Right atrium auricular region (tissue), 2 donors: ENCODE results near the gene MITF. TPM values are rescaled to one million over a fixed set of nuclear protein-coding genes. Genes with fewer than 3 reads are reported as not detected.

ENCODE experiments used
- DNase-seq: peaks from one replicate; pipeline ENCODE4 v3.0.0-alpha.2; 2019; ENCODE audit warnings: low spot score
- H3K27ac ChIP-seq, 2 donors: fragments of 200-600 bp; sonication (generic); 1 replicate in 1 of 2; 2 replicates in 1 of 2; pipeline ENCODE4 v1.5.1; 2016 to 2019
- H3K27me3 ChIP-seq, 2 donors: fragments of 200-600 bp; sonication (generic); one replicate each; pipeline versions ENCODE4 v1.5.1 to v1.6.0; 2017 to 2019
- H3K36me3 ChIP-seq: fragments of 200-600 bp; sonication (generic); one replicate; pipeline ENCODE4 v1.5.1; 2016
- H3K4me1 ChIP-seq, 2 donors: fragments of 200-600 bp; sonication (generic); one replicate each; pipeline versions ENCODE4 v1.5.1 to v1.6.0; 2017 to 2019
- H3K4me3 ChIP-seq, 2 donors: fragments of 200-600 bp; sonication (generic); 1 replicate in 1 of 2; 2 replicates in 1 of 2; pipeline ENCODE4 v1.5.1; 2017 to 2019; ENCODE audit warnings: mild to moderate bottlenecking in 1 of 2, moderate library complexity in 1 of 2
- H3K9me3 ChIP-seq, 2 donors: fragments of 200-600 bp; sonication (generic); one replicate each; pipeline ENCODE4 v1.5.1; 2019
- total RNA-seq, 2 donors: library from RNA; depleted of rRNA; stranded (reverse); fragments of >200 nt; gene quantifications; one replicate each; pipeline ENCODE4 v1.1.0, GENCODE V29; 2016
- TF ChIP-seq, protein P1 (sequence below), 2 donors: fragments of 200-600 bp; sonication (generic); IDR thresholded peaks; one replicate each; pipeline ENCODE4 v1.5.1; 2019; ENCODE audit warnings: antibody characterized with exemption in 2 of 2

MITF gene
- total RNA-seq, 2 donors from 2014 or later, result 47.6 to 68.6 TPM

DNA sequence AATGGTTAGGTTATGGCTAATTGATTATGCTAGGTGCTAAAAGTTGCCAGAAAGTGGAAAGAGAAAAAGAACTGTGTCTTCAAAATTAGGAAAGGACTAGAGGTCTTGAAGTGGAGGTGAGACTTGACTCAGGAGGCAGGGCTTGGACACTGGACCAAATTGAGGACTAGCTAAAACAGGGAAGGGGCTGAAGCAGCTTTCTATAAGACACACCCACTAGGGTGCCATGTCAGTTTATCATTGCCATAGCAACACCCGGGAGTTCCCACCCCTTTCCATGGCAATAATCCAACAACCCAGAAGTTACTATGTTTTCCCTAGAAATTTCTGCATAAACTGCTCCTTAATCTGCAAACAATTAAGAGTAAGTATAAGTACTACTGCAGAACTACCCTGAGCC is 42.9 kb upstream of the MITF start:
- Histone ChIP-seq H3K27ac (no peak overlapping the region), H3K4me1 (no peaks in the 10 kb centered on the region), H3K4me3 (no peak overlapping the region), H3K27me3 (no peaks in the 10 kb centered on the region), H3K36me3 (no peaks in the 10 kb centered on the region), H3K9me3 (peaks cover 0 to 10% of the 10 kb centered on the region in 2 donors)
- TF ChIP-seq, protein P1, sequence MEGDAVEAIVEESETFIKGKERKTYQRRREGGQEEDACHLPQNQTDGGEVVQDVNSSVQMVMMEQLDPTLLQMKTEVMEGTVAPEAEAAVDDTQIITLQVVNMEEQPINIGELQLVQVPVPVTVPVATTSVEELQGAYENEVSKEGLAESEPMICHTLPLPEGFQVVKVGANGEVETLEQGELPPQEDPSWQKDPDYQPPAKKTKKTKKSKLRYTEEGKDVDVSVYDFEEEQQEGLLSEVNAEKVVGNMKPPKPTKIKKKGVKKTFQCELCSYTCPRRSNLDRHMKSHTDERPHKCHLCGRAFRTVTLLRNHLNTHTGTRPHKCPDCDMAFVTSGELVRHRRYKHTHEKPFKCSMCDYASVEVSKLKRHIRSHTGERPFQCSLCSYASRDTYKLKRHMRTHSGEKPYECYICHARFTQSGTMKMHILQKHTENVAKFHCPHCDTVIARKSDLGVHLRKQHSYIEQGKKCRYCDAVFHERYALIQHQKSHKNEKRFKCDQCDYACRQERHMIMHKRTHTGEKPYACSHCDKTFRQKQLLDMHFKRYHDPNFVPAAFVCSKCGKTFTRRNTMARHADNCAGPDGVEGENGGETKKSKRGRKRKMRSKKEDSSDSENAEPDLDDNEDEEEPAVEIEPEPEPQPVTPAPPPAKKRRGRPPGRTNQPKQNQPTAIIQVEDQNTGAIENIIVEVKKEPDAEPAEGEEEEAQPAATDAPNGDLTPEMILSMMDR (IDR thresholded peaks at IDR 0.05), result no peak
- no peak for DNase-seq

DNA sequence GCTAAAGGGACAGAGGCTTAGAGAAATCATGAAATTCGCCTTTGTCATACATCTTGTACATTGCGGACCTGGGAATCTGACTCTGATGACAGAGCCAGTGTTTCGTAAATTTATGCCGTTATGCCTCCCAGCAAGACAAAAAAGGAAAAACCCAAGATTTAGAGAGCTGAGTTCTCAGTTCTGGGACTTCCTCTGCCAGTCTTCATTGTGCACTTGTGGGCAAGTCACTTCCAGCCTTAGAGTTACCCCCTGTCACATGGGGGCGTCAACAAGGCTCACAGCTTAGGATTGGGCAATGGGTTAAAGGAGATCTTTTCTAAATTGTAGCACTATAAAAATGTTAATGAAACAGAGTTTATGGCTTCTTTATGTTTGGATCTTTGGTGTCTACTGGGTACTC is 41.9 kb upstream of the MITF start:
- Histone ChIP-seq H3K4me1 (no peaks in the 10 kb centered on the region), H3K9me3 (peaks cover 0 to 12% of the 10 kb centered on the region in 2 donors), H3K36me3 (no peaks in the 10 kb centered on the region), H3K27me3 (no peaks in the 10 kb centered on the region), H3K27ac (no peak overlapping the region), H3K4me3 (no peak overlapping the region)
- DNase-seq, result no peak
- TF ChIP-seq, protein P1 (IDR thresholded peaks at IDR 0.05), result no peak

DNA sequence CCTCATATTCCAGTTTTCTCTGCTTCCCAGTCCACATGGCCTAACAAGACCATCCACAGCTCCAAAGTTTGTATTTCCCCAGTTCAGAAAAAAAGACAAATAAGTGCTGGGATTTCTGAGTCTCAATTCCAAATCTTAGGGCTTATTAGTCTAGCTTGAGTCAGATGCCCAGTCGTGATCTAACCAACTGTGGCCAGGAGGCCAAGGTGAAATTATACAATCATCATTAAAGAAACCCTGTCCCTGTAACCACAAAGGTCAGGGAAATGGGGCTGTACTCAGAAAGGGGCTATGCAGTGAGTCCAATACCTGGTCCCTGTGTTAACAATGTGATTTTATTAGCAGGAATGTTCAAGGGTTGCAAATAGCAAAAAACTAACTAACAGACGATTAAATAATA is 40.5 kb upstream of the MITF start:
- H3K27ac ChIP-seq, result no peak overlapping the region
- no peaks in the 10 kb centered on the region for H3K36me3 ChIP-seq
- H3K27me3 ChIP-seq, result no peaks in the 10 kb centered on the region
- TF ChIP-seq, protein P1 (IDR thresholded peaks at IDR 0.05), result no peak
- DNase-seq, result no peak
- no peaks in the 10 kb centered on the region for H3K4me1 ChIP-seq
- no peak overlapping the region for H3K4me3 ChIP-seq
- H3K9me3 ChIP-seq, result peaks cover 0 to 17% of the 10 kb centered on the region in 2 donors

DNA sequence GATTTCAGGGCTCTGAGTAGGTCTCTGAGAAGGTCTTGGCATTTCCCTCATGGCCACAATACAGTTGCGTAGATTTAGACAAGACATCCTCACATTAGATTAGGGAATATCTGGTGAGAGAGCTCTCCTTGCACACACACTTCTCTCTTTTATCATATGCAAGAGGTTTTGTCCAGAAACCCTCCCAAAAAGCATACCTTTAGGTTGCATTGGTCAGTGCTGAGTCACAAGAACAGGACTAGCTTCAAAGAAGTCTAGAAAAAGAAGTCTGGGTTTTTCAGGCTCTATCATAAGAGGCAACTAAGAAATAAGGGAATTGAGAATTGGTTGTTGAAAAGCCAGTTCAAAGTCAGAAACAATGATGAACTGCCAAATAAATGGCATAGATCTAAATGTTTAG is 40.1 kb upstream of the MITF start:
- no peak for DNase-seq
- H3K27me3 ChIP-seq, result no peaks in the 10 kb centered on the region
- peaks cover 0 to 17% of the 10 kb centered on the region in 2 donors for H3K9me3 ChIP-seq
- TF ChIP-seq, protein P1 (IDR thresholded peaks at IDR 0.05), result no peak
- H3K4me1 ChIP-seq, result no peaks in the 10 kb centered on the region
- H3K4me3 ChIP-seq, result no peak overlapping the region
- no peak overlapping the region for H3K27ac ChIP-seq
- no peaks in the 10 kb centered on the region for H3K36me3 ChIP-seq

DNA sequence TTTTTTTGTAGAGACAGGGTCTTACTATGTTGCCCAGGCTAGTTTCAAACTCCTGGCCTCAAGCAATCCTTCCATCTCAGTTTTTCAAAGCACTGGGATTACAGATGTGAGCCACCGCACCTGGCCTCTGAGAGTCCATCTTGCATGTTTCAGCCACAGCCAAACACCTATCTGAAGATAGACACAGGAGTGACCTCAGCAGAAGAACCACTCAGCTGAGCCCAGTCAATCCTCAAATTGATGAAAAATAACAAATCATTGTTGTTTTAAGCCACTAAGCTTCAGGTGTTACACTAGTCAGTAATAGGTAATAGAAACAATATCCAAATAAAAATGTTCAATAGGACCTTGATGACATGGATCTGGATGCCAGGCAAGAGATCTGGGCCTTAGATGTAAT is 38.3 kb upstream of the MITF start:
- no peak overlapping the region for H3K4me3 ChIP-seq
- no peaks in the 10 kb centered on the region for H3K36me3 ChIP-seq
- no peak overlapping the region for H3K27ac ChIP-seq
- H3K27me3 ChIP-seq, result no peaks in the 10 kb centered on the region
- no peak for DNase-seq
- TF ChIP-seq, protein P1 (IDR thresholded peaks at IDR 0.05), result no peak
- H3K9me3 ChIP-seq, result peaks cover 0 to 17% of the 10 kb centered on the region in 2 donors
- H3K4me1 ChIP-seq, result no peaks in the 10 kb centered on the region
